ENCODE data around the gene METTL9.
A peak's percentile ranks its signal among the peaks of the same experiment; 100 is the strongest.

Gene METTL9

DNA sequence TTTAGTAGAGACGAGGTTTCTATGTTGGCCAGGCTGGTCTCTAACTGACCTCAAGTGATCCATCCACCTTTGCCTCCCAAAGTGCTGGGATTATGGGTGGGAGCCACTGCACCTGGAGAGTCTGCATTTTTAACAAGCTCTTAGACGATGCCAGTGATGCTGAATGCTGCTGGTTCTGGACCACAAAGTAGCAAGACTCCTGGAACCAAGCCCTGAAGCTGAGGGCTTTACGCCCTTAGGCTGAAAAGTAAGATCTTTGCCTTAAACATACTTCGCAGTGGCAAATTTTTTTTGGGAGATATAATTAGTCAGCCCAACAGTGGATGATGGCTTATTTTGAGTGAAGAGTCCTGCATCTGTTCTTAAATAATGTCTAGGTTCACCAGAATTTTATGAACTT, 14.0 kb downstream of the METTL9 start:
- H3K36me3 ChIP-seq (ENCODE audit: low read length): peaks cover 3% of the 10 kb centered on the region; the same call in 1 of the 2 replicates
- no peak overlapping the region for H3K4me3 ChIP-seq (ENCODE audit: insufficient read depth, low read length, poor library complexity, severe bottlenecking)
- TF ChIP-seq EZH2phosphoT487 (conservative IDR thresholded peaks at IDR 0.05; ENCODE audit: low read length) (no peak), CTCF (IDR thresholded peaks at IDR 0.05; ENCODE audit: insufficient read depth, low read length, poor library complexity, severe bottlenecking) (no peak)

GRCh38 chr16:21613781-21614180, 14.4 kb downstream of the METTL9 start:
- H3K4me3 ChIP-seq (ENCODE audit: insufficient read depth, low read length, poor library complexity, severe bottlenecking): no peak overlapping the region
- H3K9me2 ChIP-seq (replicated peaks; ENCODE audit: insufficient read depth, low read length): no peaks in the 10 kb centered on the region
- no peak overlapping the region for H3K9ac ChIP-seq (ENCODE audit: low read length)
- H2AFZ ChIP-seq (ENCODE audit: low read depth, low read length, severe bottlenecking): no peak overlapping the region
- H3K9me3 ChIP-seq (ENCODE audit: insufficient read depth, low read length): no peaks in the 10 kb centered on the region
- H3F3A ChIP-seq (ENCODE audit: insufficient read depth): no peaks in the 10 kb centered on the region
- no peak for TF ChIP-seq EZH2phosphoT487 (conservative IDR thresholded peaks at IDR 0.05; ENCODE audit: low read length)
- no peak for TF ChIP-seq CTCF (IDR thresholded peaks at IDR 0.05; ENCODE audit: insufficient read depth, low read length, poor library complexity, severe bottlenecking)
- H3K27ac ChIP-seq (ENCODE audit: low read depth, low read length): no peak overlapping the region
- H3K4me2 ChIP-seq (ENCODE audit: low read depth, low read length, poor library complexity, severe bottlenecking): no peak overlapping the region
- peaks cover 3% of the 10 kb centered on the region; the same call in 1 of the 2 replicates for H3K36me3 ChIP-seq (ENCODE audit: low read length)
- peaks cover 71% of the 10 kb centered on the region for H3K79me2 ChIP-seq (ENCODE audit: insufficient read depth, low read length)
- H4K20me1 ChIP-seq (ENCODE audit: low read depth, low read length): 0 out of 2 replicates have a peak, but pooled peaks cover 3% of the 10 kb centered on the region
- no peaks in the 10 kb centered on the region for H3K27me3 ChIP-seq (ENCODE audit: low read length)

More for the DNA sequence above, 14.0 kb downstream of the METTL9 start:
- Histone ChIP-seq H3F3A (ENCODE audit: insufficient read depth) (no peaks in the 10 kb centered on the region), H3K27ac (ENCODE audit: low read depth, low read length) (no peak overlapping the region), H3K9me2 (replicated peaks; ENCODE audit: insufficient read depth, low read length) (no peaks in the 10 kb centered on the region), H3K27me3 (ENCODE audit: low read length) (no peaks in the 10 kb centered on the region), H2AFZ (ENCODE audit: low read depth, low read length, severe bottlenecking) (no peak overlapping the region), H3K4me2 (ENCODE audit: low read depth, low read length, poor library complexity, severe bottlenecking) (no peak overlapping the region), H4K20me1 (ENCODE audit: low read depth, low read length) (0 out of 2 replicates have a peak, but pooled peaks cover 3% of the 10 kb centered on the region), H3K79me2 (ENCODE audit: insufficient read depth, low read length) (peaks cover 75% of the 10 kb centered on the region), H3K9me3 (ENCODE audit: insufficient read depth, low read length) (no peaks in the 10 kb centered on the region), H3K9ac (ENCODE audit: low read length) (no peak overlapping the region)

DNA sequence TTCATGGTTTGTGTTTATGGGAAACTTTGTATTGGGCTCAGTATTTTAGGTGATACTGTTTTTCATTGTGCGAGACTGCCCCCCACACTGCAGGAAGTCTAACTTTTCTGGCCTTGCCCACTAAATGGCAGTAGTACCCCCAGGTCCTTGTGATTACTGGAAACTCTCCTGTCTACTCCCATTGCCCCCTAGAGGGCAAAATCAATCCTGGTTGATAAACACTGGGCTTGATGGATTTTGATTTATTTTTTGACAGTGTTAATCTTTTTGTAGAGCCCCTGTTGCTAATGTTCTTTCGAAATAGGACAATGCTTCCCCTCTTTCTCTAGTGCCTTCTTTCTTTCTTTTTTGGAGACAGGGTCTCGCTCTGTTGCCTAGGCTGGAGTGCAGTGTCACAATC, 15.5 kb downstream of the METTL9 start:
- Histone ChIP-seq H3K27ac (ENCODE audit: low read depth, low read length) (no peak overlapping the region), H3K4me2 (ENCODE audit: low read depth, low read length, poor library complexity, severe bottlenecking) (no peak overlapping the region), H3K9ac (ENCODE audit: low read length) (no peak overlapping the region), H3K9me2 (replicated peaks; ENCODE audit: insufficient read depth, low read length) (no peaks in the 10 kb centered on the region), H3K4me3 (ENCODE audit: insufficient read depth, low read length, poor library complexity, severe bottlenecking) (no peak overlapping the region), H3K27me3 (ENCODE audit: low read length) (no peaks in the 10 kb centered on the region), H3K79me2 (ENCODE audit: insufficient read depth, low read length) (peaks cover 59% of the 10 kb centered on the region), H3K36me3 (ENCODE audit: low read length) (peaks cover 3% of the 10 kb centered on the region; the same call in 1 of the 2 replicates), H4K20me1 (ENCODE audit: low read depth, low read length) (no peaks in the 10 kb centered on the region), H3F3A (ENCODE audit: insufficient read depth) (no peaks in the 10 kb centered on the region), H3K9me3 (ENCODE audit: insufficient read depth, low read length) (no peaks in the 10 kb centered on the region), H2AFZ (ENCODE audit: low read depth, low read length, severe bottlenecking) (no peak overlapping the region)
- no peak for TF ChIP-seq EZH2phosphoT487 (conservative IDR thresholded peaks at IDR 0.05; ENCODE audit: low read length)
- TF ChIP-seq CTCF (IDR thresholded peaks at IDR 0.05; ENCODE audit: insufficient read depth, low read length, poor library complexity, severe bottlenecking): peak; percentile 23
